Mononuclear cell (primary cell): ENCODE measurements around the gene CTSL. TPM values are rescaled to one million over a fixed set of nuclear protein-coding genes. Genes with fewer than 3 reads are reported as not detected.

ENCODE experiments used
- total RNA-seq: library from RNA; depleted of rRNA; stranded (reverse); fragments of >200 nt; gene quantifications from one replicate; pipeline ENCODE4 v1.2.3, GENCODE V29; 2012

The CTSL gene
- total RNA-seq, 1 donor: 11.0 TPM

Other genes starting within 250 kb of the CTSL start
- 21.8 TPM for gene DAPK1, start 228.3 kb upstream of the CTSL start, total RNA-seq
- gene SPATA31E1, start 156.8 kb downstream of the CTSL start, total RNA-seq: not detected
- not detected for gene SPATA31C1, start 191.8 kb downstream of the CTSL start, total RNA-seq
- gene CDK20, start 248.4 kb downstream of the CTSL start, total RNA-seq: 1.4 TPM